ENCODE results near the gene RFX8.

Gene RFX8

GRCh38 chr2:101386599-101387150 lies 88.2 kb downstream of the RFX8 start:
- no peak for DNase-seq (ENCODE audit: low read depth in 2 of 3, low spot score in 2 of 3)

- no peak for DNase-seq (ENCODE audit: low read depth in 2 of 3, low spot score in 2 of 3)
Measured at GRCh38 chr2:101383016-101383541, 91.8 kb downstream of the RFX8 start.

GRCh38 chr2:101382442-101382841 lies 92.5 kb downstream of the RFX8 start:
- no peak for DNase-seq (ENCODE audit: low read depth in 2 of 3, low spot score in 2 of 3)

- DNase-seq (ENCODE audit: low read depth in 2 of 3, low spot score in 2 of 3), result no peak
Measured at GRCh38 chr2:101380376-101380775, 94.5 kb downstream of the RFX8 start.

- DNase-seq (ENCODE audit: low read depth in 2 of 3, low spot score in 2 of 3), result no peak
Measured at GRCh38 chr2:101379091-101379490, 95.8 kb downstream of the RFX8 start.

- DNase-seq (ENCODE audit: low read depth in 2 of 3, low spot score in 2 of 3), result no peak
Measured at GRCh38 chr2:101375653-101376052, 99.3 kb downstream of the RFX8 start.

- DNase-seq (ENCODE audit: low read depth in 2 of 3, low spot score in 2 of 3), result no peak
Measured at GRCh38 chr2:101374821-101375561, 99.9 kb downstream of the RFX8 start.

- no peak for DNase-seq (ENCODE audit: low read depth in 2 of 3, low spot score in 2 of 3)
Measured at GRCh38 chr2:101372792-101373191, 102.1 kb downstream of the RFX8 start.

GRCh38 chr2:101371636-101372035 lies 103.3 kb downstream of the RFX8 start:
- DNase-seq (ENCODE audit: low read depth in 2 of 3, low spot score in 2 of 3), result no peak

- DNase-seq (ENCODE audit: low read depth in 2 of 3, low spot score in 2 of 3), result no peak
Measured at GRCh38 chr2:101369100-101369499, 105.8 kb downstream of the RFX8 start.

GRCh38 chr2:101368376-101368775 lies 106.5 kb downstream of the RFX8 start:
- DNase-seq (ENCODE audit: low read depth in 2 of 3, low spot score in 2 of 3), result no peak

GRCh38 chr2:101367508-101367907 lies 107.4 kb downstream of the RFX8 start:
- no peak for DNase-seq (ENCODE audit: low read depth in 2 of 3, low spot score in 2 of 3)

GRCh38 chr2:101364878-101365277 lies 110.0 kb downstream of the RFX8 start:
- DNase-seq (ENCODE audit: low read depth in 2 of 3, low spot score in 2 of 3), result no peak

GRCh38 chr2:101362777-101363176 lies 112.1 kb downstream of the RFX8 start:
- DNase-seq (ENCODE audit: low read depth in 2 of 3, low spot score in 2 of 3), result no peak

- DNase-seq (ENCODE audit: low read depth in 2 of 3, low spot score in 2 of 3), result no peak
Measured at GRCh38 chr2:101362316-101362715, 112.6 kb downstream of the RFX8 start.

GRCh38 chr2:101361522-101361921 lies 113.4 kb downstream of the RFX8 start:
- no peak for DNase-seq (ENCODE audit: low read depth in 2 of 3, low spot score in 2 of 3)

- no peak for DNase-seq (ENCODE audit: low read depth in 2 of 3, low spot score in 2 of 3)
Measured at GRCh38 chr2:101361121-101361520, 113.8 kb downstream of the RFX8 start.

- no peak for DNase-seq (ENCODE audit: low read depth in 2 of 3, low spot score in 2 of 3)
Measured at GRCh38 chr2:101360232-101360631, 114.7 kb downstream of the RFX8 start.

- no peak for DNase-seq (ENCODE audit: low read depth in 2 of 3, low spot score in 2 of 3)
Measured at GRCh38 chr2:101359410-101359954, 115.4 kb downstream of the RFX8 start.

- DNase-seq (ENCODE audit: low read depth in 2 of 3, low spot score in 2 of 3), result no peak
Measured at GRCh38 chr2:101357376-101357775, 117.5 kb downstream of the RFX8 start.

GRCh38 chr2:101356521-101356920 lies 118.4 kb downstream of the RFX8 start:
- DNase-seq (ENCODE audit: low read depth in 2 of 3, low spot score in 2 of 3), result no peak

- no peak for DNase-seq (ENCODE audit: low read depth in 2 of 3, low spot score in 2 of 3)
Measured at GRCh38 chr2:101356055-101356454, 118.9 kb downstream of the RFX8 start.
